HL-60/S4 (cell line): ENCODE measurements around the gene POU2AF1.

Experiments
- in situ Hi-C: fragments of 300-500 bp; cut with MboI; formaldehyde crosslinking; loops from 2 replicates; pipeline ENCODE4 v1.14.3; 2022; ENCODE audit warnings: low sequenced_read_pairs

Gene POU2AF1

DNA sequence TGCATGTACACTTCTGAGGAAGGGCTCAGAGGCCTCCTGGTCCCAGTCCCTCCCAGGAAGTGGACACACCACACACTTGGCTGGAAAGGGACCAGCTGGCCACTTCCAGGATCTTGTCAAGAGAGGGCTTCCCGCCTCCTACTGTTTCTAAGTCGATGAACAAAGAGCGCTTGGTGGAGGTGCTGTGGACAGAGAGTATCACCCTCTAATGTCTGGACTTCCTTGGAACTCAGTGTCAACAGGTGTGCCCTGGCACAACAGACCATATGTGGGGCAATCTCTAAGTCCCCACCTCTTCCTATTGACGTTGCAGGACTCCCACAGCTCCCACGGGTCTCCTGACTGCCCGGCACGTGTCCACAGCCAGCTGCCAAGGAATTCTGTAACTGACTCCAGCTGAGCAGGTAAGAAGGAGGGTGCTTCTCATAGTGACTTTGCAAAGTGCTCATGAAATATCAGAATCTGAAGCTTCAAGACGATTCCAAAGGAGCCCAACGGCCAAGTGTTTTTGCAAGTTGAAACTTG, 16.1 kb downstream of the POU2AF1 start:
- in situ Hi-C loops: no loop called here

DNA sequence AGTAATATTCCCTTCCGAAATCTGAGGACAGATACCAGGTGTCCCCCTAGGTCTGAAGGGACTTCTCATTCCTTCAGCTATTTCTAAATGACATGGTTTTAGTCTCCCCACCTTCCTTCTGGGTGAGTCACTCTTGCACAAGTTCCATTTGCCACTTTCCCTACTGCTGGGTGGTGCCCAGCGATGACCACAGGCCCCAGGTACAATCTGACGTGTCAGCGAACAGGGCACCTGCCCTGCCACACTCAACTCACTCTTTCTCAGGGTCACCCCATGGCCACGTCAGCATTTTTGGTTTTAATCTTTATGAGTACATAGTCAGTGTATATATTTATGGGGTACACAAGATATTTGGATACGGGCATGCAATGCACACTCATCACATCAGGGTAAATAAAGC, 17.2 kb downstream of the POU2AF1 start:
- in situ Hi-C loops: no loop called here

DNA sequence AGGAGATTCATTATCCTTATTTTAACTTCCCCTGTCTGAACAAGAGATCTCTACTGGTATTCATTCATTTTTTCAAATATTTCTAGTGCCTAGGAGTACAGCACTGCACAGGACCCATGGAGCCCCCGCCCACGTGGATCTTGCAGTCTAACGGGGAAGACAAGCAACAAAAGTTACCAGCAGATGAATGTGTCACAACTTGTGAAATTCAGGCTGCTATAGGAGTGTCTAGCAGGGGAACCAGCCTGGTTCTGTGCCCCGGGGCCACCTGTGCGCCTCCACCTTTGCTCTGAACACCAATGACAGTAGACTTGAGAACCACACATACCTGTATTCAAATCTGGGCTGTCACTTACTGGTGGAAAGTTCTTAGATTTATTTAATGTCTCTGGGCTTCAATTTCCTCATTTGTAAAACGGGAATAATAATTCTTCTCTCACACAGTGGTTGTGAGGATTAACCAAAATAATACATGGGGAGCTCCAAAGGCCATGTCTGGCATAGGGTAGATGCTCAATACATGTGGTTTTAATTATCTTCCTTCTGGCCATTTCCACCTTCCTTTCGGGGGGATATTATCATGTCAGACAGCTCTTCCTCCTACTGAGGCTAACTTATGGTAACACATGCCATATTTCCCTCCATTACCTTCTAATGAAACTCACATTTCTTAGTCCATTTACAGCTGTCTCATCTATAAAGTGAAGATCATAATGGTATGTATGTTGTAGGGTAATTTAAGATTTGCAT, 17.8 kb downstream of the POU2AF1 start:
- in situ Hi-C loops: no loop called here

DNA sequence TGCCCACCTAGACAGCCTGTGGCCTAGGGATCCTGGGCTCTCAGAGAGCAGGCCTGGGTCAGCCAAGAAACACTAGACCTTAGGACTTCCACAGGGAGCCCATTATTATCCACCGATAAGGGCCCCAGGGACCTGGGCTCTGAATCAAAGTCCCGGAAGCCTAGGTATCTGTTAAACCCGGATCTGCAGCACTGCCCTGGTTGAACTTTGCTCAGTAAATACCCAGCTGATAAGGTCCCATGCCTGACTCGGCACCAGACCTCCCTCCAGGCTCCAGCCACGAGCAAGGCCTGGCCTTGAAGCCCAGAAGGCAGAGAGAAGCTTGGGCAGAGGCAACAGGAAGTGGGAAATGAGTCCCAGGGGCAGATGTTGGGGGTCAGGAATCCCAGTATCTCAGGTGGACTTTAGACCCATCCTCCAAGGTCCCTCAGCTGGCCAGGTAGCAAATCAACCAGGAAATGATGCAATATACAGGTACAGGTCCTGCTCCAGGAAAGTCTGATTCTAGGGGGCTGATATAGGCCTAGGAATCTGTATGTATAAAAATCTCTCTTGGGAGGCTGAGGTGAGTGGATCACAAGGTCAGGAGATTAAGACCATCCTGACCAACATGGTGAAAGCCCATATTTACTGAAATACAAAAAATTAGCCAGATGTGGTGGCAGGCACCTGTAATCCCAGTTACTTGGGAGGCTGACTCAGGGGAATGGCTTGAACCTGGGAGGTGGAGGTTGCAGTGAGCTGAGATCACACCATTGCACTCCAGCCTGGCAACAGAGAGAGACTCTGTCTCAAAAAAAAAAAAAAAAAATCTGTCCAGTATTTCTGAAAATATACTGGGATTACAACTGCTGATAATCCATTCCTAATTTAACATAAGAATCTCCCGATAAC, 18.7 kb downstream of the POU2AF1 start:
- in situ Hi-C loops: no loop called here

DNA sequence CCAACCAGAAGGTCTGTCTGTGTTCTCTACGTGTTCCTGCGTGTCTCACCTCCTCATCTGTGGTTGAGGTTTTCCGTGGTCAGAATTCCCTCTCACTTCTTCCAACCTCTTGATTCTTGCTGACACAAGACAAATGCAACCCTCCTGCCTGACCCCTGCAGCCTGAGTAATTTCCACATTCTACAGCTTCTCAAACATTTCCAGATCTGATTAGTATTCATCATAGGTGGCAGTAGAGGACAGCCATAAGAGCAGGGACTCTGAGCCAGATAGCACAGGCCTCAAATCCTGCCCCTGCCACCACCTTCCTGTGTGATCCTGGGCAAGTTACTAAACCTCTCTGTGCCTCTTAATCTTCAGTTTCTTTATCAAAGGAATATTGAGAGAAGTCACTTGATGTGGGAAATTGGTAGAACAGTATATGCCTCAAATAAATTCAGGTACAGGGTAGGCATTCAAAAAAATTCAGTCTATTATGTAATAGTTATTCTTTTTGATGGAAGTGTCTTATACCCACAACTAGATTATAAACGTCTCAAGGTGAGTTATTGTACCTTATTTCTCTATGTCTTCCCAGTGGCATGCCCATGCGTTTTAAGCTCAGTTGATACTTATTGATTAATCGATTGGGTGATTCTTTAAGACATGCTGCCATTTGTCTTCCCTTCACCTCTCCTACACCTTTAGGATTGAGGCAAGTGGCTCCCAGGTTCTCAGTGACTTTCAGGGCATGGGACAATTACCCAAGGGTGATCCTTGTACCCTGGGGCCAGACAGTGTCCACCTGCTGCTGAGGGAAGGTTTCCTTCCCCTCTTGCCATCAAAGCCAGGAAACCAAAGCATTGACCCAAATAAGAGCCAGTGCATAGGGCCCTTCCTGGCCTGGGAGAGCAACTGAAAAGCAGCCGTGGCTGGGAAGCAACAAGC, 19.6 kb downstream of the POU2AF1 start:
- in situ Hi-C loops: no loop called here

DNA sequence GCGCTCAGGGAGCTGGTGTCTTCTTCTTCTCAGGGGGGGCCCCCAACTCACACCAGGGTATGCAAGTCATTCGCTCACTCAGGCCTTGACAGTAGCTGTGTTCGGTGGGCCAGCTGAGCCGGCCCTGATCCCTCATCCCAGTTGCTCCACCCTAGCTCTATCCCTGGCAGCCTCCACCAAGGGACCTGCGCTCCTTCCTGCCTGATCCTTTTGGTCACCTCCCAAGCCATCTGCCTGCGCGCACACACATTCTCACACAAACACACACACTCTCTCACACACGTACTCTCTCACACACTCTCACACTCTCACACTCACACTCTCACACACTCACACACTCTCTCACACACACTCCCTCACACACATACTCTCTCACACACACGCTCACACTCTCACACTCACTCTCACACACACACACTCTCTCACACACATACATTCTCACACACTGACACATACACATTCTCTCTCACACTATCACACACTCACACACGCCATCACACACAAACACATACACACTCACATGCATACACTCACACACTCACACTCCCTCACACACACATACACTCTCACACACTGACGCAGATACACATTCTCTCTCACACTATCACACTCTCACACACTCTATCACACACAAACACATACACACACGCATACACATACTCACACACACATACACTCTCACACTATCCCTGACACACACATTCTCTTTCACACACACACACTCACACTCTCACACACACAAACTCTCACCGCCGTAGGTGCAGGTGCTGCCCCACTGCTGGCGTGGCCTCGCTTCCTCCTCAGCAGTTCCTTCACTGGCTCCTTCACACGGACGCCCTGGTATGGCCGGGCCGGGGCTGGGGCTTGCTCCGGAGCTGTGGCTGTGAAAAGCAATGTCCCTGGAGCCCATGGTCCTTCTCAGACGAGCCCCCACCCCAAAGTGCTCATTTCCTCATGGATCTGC, 20.8 kb downstream of the POU2AF1 start:
- in situ Hi-C loops: no loop called here

DNA sequence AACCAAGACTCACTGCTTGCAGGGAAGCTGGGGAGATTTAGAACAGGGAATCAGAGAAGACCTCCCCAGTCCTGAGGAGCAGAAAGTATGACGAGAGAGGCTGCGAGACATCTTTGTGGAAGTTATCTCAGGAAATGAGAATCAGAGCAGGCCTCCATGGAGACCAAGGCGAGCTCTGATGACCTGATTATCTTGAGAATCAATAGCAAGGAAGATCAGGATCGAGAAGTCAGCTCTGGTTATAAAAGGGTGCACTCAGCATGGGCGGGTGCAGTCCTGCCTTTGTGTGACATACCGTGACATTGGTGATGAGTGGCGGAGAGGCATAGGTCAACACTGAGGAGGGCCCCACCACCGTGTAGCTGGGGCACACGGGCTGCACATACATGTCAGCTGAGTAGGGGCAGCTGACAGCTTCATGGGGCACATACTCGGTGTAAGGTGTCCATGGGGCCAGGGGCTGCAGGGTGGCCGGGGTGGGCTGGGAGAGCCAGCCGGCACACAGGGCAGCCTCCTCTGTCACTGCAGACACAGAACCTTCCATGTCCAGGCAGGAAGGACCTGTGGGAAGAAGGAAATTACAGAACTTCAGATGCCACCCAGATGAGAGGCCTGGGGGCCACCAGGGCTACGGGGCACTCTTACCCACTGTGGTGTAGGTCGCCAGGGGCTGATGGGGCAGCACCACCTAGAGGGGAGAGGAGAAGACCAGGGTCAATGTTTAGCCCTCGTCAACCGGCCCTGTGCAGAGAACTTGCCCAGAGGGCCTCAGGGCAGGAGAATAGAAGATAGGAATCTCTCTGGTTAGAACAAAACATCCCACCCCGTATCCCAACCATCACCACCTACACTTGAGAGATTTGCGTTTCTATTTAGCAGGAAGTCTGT, 21.7 kb downstream of the POU2AF1 start:
- in situ Hi-C loops: no loop called here

DNA sequence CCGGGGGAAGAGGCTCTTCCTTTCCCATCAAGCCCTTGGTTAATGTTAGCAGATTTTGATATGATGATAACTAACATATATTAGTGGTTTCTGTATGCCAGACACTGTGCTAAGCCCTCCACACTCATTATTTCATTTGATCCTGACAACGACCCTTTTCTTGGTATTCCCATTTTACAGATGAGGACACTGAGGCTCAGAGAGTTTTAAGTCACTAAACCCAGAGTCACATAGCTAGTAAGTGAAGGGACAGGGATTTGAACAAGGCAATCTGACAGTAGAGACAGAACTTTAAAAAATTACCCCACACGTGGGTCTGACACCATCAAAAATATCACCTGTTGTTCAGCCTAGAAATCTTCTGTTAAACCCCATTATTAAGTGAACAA, 22.4 kb downstream of the POU2AF1 start:
- in situ Hi-C loops: no loop called here

DNA sequence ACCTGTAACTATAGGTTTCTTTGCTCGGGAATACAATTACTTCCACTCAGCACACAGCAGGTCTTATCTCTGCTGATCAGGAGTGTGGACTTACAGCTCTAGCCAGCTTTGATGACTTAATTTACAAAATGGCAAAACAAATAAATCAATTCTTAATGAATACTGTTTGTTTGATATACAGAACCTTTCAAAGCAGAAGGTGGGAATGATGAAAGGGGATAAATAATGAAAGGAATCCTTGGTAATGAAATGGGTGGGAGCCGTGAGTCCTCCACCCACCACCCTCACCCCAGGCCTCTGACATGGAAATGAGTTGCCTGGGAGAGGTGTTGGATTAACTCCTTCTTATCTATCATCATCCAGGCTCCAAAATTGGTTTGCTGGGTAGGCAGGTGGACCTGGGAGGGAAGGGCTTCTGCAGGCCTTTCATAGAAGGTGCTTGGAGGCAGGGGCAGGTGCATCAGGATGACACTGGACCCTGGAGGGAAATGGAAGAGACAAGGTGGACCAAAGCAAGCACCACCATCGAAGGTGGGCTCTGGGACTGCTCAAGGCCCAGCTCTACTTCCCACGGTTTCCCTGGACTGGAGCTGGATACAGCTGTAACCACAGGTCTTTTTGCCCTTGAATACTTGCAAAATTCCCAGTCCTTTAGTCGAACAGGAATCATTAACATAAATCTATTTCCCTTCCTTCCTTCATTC, 23.0 kb downstream of the POU2AF1 start:
- in situ Hi-C loops: no loop called here

DNA sequence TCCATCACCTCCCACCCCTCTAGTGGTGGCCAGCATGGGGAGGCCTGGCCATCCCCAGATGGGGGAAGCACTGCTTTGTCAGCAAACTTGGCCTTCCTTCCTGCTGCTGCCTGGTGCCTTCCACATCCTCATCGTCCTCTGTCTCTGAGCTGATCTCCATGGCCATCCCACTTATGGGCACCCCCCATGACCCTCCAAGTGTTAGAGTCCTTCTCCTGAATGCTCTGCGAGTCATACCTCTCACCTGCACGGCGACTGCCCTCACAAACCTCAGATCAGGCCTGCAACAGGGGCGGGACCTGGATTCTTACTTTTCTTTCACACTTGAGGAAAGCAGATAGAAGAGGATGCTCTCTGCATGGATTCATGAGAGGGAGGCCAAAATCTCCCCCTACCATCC, 24.0 kb downstream of the POU2AF1 start:
- in situ Hi-C loops: no loop called here

DNA sequence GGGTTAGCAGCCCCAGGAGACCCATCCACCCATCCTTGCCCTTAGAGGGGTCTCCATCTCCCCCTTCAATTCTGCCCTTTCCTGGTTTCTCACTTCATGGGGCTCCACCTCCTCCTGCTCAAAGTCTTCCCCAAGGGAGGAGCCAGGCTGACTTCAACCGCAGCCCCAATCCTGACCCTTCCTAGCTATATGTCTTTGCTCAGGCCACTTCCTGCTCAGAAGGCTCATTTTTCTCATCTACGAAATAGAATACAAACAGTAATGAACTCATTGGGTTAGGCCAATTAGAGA, 24.5 kb downstream of the POU2AF1 start:
- in situ Hi-C loops: no loop called here

DNA sequence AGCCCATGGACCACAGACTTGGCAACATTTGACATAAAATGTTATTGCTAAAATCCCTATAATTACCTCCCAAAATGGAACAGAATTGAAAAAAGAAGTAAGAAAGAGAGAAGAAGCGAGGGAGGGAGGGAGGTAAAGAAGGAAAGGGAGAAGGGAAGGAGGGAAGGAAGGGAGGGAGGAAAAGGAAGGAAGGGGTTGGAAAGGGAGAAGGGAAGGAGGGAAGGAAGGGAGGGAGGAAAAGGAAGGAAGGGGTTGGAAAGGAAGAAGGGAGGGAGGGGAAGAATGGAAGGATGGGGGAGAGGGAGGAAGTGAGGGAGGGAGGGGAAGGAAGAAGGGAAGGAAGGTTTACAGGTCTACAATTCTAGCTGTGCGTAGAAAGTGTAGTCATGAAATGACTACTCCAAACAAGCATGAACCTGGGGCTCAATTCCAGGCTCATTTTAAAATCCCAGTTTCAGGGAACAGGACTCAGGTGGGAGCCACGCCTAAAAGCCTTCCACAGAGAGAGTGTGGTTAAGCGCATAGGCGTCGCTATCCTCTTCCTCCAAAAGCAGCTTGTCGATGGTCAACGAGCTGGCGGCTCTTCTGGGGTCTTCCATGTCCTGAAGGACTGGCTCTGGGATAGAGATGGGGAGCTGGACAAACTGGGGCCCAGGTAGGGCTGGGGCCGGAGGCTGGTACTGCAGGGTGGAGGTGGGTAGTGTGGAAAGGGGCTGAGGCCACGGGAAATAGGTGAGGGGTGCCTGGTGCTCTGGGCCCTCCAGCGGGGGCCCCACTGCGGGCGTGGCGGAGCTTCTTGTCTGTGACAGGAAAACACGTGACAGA, 25.1 kb downstream of the POU2AF1 start:
- in situ Hi-C loops: no loop called here

DNA sequence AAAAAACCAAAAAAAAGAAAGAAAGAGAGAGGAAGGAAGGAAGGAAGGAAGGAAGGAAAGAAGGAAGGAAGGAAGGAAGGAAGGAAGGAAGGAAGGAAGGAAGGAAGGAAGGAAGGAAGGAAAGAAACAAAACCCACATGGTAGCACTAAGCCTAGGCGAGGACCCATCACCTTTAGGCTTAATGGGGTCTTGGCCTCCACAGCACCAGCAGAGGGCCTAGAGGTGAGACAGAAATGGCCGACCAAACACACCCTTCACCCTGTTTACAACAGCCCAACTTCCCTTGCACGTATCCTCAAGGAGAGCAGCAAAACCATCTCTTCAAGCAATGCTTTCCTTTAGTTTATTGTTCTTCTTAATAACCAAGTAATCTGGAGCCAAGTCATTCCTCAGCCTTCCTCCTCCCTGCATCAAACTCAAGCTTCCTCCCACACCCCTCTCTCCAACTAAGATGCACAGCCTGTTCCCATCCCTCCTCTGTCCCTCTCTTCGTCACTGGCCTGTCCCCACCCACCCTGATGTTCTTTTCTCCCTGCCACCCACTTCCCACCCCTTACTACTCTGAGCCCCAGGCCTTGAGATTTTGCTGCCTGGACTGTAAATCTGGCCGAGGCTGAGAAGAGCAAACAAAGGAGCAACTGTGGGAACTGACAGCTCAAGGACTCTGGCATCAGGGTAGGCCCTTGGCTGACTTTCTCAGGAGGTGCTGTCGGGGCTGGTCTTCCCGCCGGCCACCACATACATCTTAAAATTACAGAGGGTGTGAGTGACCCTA, 26.0 kb downstream of the POU2AF1 start:
- in situ Hi-C loops: no loop called here

DNA sequence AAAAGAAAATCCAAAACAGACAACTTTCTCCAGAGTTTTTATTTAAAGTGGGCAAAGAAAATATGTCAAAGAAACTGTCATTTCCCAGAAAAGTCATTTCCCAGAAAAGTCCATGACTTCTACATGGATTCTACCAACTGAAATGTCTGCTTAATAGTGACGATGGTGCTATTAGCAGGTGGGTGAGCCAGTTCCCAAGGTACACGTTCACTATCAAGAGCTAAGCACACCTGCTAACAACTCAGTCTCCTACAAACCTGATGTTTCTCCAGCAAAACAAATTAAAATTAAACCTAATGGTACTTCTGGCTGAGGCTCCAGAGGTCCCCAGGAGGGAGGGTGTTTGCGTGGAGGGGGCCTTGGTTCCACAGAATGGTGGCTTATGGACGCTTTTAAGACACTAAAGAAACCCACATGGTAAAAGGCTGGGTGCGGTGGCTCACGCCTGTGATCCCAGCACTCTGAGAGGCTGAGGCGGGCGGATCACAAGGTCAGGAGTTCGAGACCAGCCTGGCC, 26.8 kb downstream of the POU2AF1 start:
- in situ Hi-C loops: no loop called here

DNA sequence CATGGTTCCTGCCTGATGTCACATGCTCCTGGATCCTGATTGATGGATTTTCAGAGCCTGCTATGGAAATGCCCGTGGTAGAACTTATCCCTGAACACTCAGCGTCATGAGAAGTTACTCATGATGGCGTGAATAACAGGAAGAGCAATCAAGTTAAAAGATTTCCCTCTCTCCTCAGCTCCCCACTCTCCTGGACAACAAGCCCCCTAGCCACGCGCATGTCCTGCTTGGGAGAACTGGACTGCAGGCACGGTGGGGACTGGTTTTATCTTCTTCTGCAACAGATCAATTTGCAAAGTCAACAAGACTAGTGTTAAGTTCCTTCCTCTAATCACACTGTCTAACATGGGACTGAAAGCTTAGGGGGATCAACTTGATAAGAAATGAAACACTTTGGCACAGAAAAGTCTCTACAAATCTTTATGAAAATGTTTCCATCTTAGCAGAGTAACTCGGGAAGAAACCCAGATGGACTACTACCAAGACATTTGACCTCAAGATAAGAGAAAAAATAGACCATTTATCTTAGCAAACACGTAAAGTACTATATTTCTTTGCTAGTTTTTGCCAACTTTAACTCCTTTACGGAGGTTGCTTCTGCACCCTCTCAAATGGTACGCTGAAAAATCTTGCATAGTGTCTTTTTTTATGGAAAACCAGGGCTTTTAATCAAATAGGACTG, 27.6 kb downstream of the POU2AF1 start:
- in situ Hi-C loops: no loop called here

DNA sequence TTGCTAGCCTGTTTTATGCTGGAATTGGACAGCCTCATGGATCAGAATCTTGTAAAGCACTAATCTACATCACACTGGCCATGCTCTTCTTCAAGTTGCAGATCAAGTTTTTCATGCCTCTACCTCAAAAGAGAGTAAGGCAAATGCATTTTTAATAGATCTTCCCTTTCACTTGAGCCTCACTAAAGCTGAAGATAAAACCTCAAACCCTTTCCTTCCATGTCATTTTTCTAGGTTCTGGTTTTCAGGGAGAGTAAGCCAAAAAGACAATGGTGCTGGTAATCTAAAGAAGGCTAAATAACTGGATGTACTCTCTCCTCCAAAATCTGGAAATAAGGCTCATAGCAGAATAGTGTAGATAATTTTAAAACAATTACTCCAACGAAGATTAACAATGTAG, 28.3 kb downstream of the POU2AF1 start:
- in situ Hi-C loops: no loop called here
